HG02973 (cell line): ENCODE measurements around the gene C3orf20.

ENCODE experiments used
- ATAC-seq: cut with Tn5 transposase; IDR thresholded peaks from one replicate; pipeline ENCODE4 v1.9.1; 2021; ENCODE audit warnings: moderate library complexity; ENCODE audit not compliant: unreplicated experiment

The C3orf20 gene

DNA sequence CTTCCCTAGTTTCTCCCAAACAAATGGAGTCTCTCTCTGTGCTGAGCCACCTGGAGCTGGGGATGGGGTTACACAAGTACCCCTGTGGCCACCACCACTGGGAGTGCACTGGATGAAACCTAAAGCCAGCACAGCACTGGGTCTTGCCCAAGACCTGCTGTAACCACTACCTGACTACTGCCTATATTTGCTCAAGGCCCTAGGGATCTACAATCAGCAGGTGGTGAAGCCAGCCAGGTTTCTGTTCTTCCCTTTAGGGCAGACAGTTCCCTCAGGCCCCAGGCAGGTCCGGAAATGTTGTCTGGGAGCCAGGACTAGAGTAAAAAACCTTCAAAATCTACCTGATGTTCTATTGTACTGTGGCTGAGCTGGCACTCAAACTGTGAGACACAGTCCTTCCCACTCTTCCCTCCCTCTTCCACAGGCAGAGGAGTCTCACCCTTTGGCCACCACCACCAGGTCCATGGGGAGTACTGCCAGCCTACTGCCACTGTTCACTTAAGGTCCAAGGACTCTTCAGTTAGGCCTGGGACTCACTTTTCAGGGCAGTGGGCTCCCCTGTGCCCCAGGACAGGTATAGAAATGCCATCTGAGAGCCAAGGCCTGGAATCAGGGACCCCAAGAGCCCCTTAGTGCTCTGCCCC is 23.8 kb downstream of the C3orf20 start:
- no peak for ATAC-seq

DNA sequence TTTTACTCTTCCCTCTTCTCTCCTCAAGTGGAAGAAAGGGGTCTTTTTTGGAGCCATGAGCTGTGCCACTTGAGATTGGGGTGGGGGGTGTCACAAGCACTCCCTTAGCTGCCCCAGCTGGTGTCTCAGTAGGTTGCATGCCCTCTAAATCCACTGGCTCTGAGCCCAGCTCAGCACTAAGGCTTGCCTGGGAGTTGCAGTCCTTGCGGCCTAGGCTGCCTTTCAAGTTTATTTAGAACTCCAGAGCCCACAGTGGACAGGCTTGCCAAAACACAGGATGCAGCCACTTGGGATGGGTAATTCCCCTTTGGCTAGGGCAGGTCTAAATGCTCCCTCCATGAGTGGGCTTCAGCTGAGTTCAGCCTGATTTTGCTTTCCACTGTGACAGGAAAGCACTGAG is 24.7 kb downstream of the C3orf20 start:
- no peak for ATAC-seq

DNA sequence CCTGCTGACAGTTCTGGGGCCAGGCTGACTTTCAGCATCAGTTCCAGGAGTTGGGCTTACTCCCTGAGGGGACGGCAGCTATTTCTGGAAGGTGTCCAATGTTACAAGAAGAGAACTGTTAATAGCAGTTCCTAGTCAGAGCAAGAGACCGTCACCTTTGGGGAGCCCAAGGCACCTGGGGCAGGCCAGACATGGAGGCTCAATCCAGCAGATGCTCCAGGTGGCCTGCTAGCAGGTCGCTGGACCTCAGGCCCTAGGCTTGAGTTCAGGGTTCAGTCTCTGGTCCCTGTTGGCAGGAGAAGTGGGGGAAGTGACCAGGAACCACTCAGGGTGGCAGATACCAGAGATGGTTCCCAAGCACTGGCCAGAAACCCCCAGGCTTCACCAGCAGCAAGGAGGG is 25.9 kb downstream of the C3orf20 start:
- ATAC-seq: no peak

DNA sequence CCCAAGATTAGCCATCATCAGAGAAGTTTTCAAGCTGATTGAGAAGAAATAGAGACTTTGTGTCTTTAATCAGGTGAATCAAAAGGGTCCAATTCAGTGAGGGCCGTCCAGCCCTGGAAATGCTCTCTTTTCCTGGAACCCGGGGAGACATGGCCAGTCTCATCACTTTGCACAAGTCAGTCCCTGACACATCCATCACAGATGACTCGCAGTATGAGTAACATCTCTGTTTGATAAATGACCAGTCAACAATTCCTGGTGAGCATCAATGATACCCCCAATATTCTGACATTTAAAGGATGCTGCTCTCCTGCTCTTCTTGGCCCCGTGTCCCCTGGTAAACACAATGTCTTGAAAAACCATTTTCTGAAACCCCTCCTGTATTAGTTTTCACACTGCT is 26.7 kb downstream of the C3orf20 start:
- no peak for ATAC-seq

DNA sequence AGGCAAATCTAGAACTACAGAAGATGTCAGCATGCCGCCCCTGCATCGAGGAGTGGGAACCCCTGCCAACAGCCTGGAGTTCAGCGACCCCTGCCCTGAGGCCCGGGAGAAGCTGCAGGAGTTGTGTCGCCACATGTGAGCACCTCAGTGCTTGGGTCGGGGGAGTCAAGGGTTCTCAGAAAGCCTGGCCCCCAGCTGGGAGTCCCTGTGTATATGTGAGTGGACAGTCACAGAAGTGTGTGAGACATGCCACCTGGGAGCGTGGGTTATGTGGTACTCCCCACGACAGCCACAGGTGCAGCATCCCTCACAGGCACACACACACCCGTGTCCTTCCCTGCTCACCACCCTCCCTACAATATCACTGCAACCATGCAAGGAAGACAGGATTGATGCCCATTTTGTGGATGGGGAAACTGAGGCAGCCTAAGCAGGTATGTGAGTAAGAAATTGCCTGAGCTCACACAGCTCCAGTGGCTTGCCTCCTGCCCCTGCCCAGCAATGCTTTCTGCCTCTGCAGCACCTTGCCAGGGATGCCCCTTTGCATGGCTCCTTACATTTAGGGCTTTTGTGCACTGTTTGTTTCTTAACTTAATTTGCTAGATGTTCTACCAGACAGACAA is 28.3 kb downstream of the C3orf20 start:
- no peak for ATAC-seq

DNA sequence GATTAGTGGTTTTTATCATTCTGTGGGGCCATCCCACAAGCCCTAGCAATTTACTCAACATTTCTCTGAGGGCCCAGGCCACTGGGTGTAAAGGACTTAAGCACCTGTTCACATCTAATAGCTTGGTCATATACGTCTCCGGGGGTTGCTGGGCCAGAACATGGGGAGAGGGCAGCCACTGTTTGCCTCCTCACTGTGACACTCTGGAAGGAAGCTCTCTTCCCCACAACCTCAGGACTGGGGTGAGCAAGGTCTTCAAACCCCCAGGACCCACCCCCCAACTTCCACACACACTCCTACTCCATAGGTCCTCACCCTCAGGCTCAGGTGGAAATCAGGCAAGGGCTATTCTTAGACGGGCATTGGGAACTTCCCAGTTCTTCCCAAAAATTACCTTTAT is 28.9 kb downstream of the C3orf20 start:
- no peak for ATAC-seq

DNA sequence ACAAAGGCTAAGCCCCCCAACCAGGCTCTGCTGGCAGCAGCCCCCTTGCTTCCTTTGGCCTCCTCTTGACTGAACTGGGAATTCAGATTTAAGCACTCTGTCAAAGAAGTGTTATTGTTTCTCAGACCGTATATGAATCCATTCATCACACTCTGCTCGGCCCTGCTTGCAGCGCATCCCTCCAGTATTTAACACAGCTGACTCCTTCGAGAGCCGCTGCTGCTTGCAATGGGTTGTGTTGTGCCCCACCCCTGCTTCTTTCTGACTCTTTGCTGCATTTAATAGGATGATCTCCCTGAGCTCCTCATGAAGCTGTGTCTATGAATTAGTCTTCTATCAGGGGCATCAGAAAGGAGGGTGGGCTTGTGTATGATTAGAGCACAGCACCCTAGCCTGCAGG is 31.2 kb downstream of the C3orf20 start:
- ATAC-seq: no peak

DNA sequence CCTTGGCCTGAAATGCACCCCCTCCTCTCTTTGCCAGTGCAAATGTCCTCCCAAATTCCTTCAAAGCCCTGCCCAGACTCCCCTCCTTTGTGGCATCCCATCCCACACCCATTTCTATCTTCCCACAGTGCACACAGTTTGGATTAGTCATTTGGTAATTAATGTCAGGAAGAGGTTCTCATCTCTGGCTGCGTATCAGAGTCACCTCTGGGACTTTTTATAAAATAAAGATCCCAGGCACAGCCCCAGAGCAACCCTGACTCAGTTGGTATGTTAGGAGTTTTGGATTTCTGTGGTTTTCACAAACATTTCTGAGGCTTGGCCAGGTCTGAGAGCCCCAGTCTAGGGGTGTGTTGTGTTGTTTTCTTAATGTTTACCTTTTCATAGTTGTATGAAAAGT is 41.6 kb downstream of the C3orf20 start:
- ATAC-seq: no peak

DNA sequence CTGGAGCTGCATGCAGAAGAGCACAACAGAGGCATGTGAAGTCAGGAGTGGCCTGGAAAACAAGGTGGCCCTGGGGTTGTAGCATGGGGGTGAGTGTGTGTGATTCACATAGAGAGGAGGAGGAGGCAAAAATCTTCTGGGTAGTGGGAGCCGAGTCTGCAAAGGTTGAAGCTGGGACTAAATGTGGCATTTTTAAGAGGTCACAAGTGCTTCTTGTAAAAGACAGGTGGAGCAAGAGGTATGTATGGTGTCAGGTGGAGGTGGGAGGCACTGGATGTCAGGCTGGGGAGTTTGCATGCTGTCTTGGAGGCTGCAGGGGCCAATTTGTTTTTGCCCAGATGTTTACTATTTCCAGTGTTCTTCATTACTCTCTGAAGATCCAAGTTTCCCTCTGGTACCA is 42.4 kb downstream of the C3orf20 start:
- ATAC-seq: no peak

DNA sequence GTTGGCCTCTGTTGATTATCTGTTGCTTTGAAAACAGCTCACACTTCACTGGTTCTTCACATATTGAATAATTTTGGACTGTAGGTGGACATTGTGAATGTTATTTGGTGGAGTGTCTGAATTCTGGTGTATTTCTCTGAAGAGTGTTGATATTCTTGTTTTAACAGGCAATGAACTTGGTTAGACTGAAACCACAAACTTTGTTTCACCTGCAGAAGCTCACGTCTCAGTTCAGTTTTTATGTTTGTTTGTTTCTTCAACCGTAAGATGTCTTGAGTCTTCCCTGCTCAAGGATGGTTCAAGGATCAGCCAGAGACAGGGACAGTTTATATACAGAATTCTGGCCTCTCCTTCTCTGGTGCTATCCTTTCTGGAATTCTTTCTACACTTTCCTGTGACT is 43.6 kb downstream of the C3orf20 start:
- ATAC-seq: no peak

DNA sequence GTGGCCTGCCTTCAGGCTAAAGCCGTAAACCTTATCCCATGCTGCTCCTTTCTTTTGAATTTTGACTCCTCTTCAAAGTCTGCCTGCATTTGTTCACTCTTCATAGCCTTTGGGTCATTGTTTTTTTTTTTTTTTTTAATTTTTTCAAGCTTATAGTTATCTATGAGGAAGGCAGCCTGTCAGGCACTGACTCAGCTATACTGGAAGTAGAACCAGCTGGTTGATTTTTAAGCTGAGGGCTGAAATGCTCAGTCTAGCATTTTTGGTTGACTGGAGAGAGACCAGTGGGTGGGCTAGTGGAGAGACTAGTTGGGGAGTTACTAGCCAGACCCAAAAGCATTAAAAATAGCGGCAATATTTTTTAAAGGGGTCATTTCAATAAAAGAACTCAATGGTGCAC is 44.1 kb downstream of the C3orf20 start:
- ATAC-seq: no peak

DNA sequence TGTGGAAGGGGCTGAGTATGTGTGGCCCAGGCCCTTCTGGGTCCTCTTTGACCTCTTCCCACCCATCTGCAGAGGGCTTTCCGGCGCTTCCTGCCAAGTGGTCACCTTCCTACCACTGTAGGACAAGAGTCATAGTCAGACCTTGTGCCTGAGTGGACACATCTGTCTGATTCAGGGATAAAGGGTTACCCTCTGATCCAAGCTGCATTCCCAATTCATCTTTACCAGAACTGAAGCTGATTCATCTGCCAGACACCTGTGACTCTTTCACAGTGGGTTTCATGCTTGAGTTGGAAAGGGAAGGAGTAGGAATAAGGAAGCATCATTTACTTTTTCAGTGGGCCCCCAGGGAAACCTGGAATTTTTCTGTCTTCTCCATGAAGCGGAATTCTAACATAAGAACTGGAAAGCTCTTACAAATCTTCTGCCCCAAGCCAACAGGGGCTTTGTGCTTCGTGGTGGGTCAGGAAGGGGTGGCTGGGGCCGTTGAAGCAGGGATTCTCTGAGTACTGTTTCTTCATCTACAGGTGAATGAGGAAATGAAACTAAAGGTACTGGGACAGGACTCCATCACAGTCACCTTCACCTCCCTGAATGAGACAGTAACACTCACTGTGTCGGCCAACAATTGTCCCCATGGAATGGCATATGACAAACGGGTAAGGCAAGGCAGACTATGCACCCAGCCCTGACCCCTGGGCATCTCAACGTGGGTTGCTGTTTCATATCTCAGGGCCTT is 46.4 kb downstream of the C3orf20 start:
- no peak for ATAC-seq

DNA sequence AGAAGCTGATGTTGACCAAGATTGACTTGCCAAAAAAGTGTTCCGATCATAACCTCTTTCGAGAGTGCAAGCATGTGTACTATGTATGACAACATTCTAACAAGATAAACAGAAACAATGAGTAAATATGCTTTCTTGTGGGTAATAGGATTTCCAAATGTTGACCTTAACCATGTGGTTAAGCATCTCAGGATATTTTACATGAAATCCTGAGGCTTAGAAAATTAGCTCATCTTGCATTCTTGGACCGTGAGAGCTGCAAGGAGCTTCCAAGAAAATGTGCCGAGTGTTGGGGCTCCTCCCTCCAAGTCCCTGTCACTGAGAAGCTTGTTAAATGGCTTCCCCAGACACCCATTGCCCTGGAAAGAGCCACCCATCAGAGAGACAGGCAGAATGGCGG is 50.1 kb downstream of the C3orf20 start:
- no peak for ATAC-seq

DNA sequence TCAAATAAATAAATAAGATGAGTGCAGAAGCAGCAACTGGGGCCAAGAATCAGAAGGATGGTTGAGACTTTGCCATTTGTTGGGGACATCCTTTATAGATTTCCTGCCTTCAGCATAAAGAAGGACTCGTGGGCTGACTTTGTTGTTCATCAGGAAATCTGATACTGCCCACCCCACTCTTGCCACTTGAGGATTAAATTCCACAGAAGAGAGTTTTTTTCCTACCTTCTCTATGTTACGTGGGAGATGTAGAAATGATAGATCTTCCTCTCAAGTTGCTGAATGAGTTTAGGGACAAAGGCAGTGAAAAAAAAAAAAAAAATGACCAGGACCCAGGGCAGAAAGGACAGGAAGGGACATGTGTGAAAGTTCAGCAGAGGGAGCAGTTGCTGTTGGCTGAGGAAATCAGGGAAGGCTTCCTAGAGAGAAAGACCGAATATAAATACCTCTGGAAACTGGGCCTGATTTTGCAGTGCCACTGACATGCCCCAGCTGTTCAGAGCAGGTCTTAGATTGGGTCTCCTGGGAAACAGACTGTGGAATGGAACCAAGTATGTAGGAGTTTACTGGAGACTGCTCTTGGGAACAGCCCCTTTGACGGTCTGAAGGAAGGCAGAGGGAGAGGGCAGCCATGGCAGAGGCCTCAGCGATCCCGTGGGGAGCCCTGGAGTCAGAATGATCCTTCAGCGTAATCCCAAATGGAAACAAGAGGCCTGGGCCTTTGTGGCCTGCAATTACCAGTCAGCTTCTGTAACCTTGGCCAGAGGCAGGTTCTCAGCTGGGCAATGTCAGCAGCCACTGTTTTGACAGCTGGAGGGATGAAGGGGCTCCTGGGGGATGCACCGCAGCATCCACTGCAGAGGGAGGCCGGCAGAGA is 50.9 kb downstream of the C3orf20 start:
- ATAC-seq: no peak

DNA sequence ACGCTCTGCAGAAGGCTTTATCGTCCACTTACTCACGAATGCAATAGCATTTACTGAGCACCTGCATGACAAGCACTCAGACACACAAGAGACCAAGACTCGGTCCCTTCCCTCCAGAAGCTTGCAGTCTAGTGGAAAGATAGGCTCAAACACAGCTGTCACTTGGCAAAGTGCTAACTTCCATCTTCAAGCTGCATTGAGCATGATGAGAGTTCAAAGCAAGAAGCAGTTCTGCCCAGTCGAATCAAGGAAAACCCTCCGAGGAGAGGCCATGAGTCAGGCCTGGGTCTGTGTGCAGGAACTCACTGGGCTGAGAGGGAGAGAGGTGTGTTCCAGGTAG is 51.5 kb downstream of the C3orf20 start:
- no peak for ATAC-seq

DNA sequence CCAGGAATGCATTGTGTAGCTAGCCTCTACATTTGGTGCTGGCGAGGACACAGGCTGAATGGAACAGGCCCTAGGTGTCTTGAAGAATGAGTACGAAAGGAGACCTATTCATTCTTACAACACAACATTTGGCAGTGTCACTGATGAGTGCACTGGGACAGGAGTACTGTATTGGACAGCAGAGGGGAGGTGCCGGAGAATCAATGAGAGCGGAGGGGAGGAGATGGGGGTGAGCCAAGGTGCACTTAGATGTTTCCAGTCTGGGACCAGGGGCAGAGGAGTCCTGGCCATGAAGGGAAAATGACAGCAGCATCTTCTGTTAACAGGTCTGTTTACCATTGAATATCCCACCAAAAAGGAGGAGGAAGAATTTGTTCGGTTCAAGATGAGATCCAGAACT is 53.2 kb downstream of the C3orf20 start:
- no peak for ATAC-seq

DNA sequence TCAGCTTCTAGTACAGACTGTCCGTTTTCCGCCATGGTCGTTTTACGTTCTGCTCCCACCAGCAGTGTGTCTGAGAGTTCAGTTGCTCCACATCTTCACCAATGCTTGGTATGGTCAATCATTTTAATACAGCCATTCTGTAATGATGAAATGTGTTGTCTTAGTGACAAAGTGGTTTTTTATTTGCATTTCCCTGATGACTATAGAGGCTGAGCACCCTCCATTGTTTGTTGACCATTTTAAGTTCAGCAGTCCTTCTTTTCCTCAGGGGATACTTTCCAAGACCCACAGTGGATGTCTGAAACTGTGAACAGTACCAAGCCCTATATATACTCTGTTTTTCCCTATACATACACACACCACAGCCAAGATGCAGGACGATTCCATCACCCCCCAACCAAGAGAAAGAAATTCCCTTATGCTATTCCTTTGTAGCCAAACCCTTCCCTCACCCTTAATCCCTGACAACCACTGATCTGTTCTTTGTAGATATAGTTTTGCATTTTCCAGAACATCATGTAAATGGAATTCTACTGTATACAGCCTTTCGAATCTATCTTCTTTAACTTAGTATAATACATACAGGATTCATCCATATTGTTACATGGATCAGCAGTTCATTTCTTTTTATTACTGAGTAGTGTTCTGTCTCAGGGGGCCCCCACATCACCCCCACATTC is 55.9 kb downstream of the C3orf20 start:
- ATAC-seq: no peak

DNA sequence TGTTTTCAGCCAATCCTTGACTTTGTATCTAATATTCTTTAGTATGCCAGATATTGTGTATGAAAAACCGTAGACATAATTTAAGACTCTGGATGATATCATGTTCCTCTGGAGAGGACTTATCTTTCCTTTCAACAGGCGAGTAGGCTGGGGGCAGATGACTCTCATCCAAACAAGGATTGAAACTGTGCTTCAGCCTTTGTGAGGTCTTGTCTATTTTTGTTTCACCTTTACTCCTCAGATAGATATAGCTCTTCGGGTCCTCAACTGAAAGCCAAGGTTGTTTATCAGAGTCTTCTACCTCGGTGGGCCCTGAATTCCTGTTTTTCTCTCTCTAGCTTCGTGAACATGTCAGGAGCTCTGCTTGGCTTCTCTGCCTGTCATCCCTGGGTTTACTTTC is 66.0 kb downstream of the C3orf20 start:
- ATAC-seq: no peak

DNA sequence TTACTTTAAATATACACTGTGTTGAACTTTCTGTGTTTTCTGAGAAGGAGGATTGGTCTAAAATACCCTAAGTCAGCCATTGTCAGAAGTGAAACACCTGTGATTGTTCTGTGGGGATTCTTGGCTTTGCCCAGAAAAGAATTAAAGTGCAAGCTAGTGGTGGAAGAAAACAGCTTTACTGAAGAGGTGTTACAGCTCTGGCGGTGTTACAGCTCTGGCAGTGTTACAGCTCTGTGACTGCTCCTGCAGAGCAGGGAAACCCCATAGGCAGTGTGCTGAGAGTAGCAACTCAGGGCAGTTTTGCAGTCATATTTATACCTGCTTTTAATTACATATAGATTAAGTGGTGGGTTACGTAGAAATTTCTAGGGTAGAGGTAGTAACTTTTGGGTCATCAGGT is 66.6 kb downstream of the C3orf20 start:
- ATAC-seq: no peak

DNA sequence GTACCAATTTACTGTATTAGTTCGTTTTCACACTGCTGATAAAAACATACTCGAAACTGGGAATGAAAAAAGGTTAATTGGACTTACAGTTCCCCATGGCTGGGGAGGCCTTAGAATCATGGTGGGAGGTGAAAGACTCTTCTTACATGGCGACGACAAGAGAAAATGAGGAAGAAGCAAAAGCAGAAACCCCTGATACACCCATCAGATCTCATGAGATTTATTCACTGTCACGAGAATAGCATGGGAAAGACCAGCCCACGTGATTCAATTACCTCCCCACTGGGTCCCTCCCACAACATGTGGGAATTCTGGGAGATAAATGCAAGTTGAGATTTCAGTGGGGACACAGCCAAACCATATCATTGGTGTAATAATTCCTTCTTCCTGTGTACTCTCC is 69.6 kb downstream of the C3orf20 start:
- no peak for ATAC-seq

DNA sequence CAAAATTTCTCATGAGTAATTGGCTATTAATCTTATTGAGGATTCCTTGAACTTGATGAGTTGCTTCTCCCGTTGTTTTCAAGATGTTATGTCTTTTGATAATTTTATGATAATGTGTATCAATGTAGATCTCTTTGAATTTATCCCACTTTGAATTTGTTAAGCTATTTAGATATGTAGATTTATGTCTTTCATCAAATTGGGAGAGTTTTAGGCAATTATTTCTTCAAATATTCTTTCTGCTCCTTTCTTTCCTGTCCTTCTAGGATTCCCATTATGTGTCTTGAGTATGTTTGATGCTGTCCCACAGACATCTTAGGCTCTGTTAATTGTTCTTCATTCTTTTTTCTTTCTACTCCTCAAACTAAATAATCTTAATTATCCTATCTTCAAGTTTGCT is 75.7 kb downstream of the C3orf20 start:
- ATAC-seq: no peak
